A549 (cell line): ENCODE results near the gene THEM5.

Source experiments
- CEBPB ChIP-seq, 2 experiments: fragments of >200 bp in 1 of 2; sonication (Bioruptor Twin) in 1 of 2; formaldehyde crosslinking in 1 of 2; IDR thresholded peaks; 2 replicates each; pipeline ENCODE4 v1.6.1; 2012 to 2016
- EP300 ChIP-seq, 2 experiments: fragments of >200 bp; sonication (Bioruptor Twin); formaldehyde crosslinking; IDR thresholded peaks; 2 replicates in 1 of 2; 3 replicates in 1 of 2; pipeline ENCODE4 v1.6.1; 2016 to 2017
- POLR2A ChIP-seq: IDR thresholded peaks from 2 replicates; pipeline ENCODE4 v1.6.1; 2012; ENCODE audit warnings: mild to moderate bottlenecking, low read length
- TF ChIP-seq, protein P1 (sequence below): fragments of >200 bp; sonication (Bioruptor Twin); formaldehyde crosslinking; IDR thresholded peaks from 3 replicates; pipeline ENCODE4 v1.5.1; 2016

DNA sequence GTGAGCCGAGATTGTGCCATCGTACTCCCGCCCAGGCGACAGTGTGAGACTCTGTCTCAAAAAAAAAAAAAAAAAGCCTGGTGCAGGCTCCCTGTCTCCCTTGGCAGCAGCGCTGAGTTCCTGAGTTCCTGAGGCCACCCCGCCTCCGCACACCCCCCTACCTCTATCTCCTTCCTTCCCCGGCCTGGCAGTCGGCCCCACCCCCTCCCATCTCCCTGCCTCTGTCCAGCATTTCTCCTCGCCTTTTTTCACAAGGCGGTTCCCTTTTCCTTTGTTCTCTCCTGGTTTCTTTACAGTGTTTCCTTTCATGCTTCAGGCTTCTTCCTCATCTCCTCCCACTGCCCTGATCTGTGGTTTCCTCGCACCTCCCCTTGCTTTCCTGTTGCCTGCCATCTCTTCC lies 24.6 kb downstream of the THEM5 start:
- TF ChIP-seq, protein P1, sequence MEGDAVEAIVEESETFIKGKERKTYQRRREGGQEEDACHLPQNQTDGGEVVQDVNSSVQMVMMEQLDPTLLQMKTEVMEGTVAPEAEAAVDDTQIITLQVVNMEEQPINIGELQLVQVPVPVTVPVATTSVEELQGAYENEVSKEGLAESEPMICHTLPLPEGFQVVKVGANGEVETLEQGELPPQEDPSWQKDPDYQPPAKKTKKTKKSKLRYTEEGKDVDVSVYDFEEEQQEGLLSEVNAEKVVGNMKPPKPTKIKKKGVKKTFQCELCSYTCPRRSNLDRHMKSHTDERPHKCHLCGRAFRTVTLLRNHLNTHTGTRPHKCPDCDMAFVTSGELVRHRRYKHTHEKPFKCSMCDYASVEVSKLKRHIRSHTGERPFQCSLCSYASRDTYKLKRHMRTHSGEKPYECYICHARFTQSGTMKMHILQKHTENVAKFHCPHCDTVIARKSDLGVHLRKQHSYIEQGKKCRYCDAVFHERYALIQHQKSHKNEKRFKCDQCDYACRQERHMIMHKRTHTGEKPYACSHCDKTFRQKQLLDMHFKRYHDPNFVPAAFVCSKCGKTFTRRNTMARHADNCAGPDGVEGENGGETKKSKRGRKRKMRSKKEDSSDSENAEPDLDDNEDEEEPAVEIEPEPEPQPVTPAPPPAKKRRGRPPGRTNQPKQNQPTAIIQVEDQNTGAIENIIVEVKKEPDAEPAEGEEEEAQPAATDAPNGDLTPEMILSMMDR: no peak
- TF ChIP-seq CEBPB (IDR thresholded peaks at IDR 0.05) (no peak), EP300 (IDR thresholded peaks at IDR 0.05) (no peak), POLR2A (no peak)
